GM13977 (cell line): Measurements from ENCODE around the gene SNTB2.

Experiments
- DNase-seq: peaks from one replicate; pipeline ENCODE4 v3.0.0; 2012; ENCODE audit warnings: low spot score
- in situ Hi-C: fragments of 300-500 bp; cut with MboI; formaldehyde crosslinking; loops from one replicate; pipeline ENCODE4 v1.12.0; 2022; ENCODE audit warnings: low sequenced_read_pairs, low pct_unique_long_range_greater_than_20kb, mixed read lengths, inconsistent platforms; ENCODE audit not compliant: unreplicated experiment
- TF ChIP-seq, protein P1 (sequence below): IDR thresholded peaks from 2 replicates; pipeline ENCODE4 v1.5.1; 2012; ENCODE audit warnings: mild to moderate bottlenecking, control low read depth; ENCODE audit not compliant: insufficient read depth; ENCODE audit errors: extremely low read depth, missing control alignments

SNTB2 gene

DNA sequence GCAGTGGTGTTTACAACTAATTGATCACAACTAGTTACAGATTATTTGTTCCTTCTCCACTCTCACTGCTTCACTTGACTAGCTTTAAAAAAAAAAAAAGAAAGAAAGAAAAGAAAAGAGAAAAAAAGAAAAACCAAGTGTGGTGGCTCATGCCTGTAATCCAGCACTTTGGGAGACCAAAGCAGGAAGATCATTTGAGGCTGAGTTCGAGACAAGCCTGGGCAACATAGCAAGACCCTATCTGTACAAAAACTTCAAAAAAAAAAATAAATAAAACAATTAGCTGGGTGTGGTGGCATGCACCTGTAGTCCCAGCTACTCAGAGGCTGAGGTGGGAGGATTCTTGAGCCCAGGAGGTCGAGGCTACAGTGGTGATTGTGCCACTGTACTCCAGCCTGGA lies 4.2 kb downstream of the SNTB2 start:
- in situ Hi-C loops, result no loop called here
- TF ChIP-seq, protein P1, sequence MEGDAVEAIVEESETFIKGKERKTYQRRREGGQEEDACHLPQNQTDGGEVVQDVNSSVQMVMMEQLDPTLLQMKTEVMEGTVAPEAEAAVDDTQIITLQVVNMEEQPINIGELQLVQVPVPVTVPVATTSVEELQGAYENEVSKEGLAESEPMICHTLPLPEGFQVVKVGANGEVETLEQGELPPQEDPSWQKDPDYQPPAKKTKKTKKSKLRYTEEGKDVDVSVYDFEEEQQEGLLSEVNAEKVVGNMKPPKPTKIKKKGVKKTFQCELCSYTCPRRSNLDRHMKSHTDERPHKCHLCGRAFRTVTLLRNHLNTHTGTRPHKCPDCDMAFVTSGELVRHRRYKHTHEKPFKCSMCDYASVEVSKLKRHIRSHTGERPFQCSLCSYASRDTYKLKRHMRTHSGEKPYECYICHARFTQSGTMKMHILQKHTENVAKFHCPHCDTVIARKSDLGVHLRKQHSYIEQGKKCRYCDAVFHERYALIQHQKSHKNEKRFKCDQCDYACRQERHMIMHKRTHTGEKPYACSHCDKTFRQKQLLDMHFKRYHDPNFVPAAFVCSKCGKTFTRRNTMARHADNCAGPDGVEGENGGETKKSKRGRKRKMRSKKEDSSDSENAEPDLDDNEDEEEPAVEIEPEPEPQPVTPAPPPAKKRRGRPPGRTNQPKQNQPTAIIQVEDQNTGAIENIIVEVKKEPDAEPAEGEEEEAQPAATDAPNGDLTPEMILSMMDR, result no peak
- no peak for DNase-seq

DNA sequence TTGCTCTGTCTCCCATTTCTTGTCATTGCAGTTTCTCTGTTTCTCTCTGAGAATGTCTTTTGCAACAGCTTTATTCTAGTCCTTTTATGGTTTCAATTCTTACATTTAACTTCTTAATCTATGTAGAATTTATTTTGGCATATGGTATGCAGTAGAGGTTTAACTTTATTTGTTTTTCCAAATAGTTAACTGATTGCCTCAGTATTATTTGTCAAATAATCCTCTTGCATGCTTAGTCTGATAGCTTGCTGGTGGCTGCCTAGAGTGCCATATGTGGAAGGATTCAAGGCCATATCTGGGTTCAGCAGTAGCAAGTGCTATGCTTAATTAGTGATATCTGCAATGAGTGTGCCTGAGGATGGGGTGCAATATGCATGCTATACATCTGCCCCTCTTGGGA lies 6.9 kb downstream of the SNTB2 start:
- in situ Hi-C loops, result no loop called here
- TF ChIP-seq, protein P1, result no peak
- DNase-seq, result no peak

DNA sequence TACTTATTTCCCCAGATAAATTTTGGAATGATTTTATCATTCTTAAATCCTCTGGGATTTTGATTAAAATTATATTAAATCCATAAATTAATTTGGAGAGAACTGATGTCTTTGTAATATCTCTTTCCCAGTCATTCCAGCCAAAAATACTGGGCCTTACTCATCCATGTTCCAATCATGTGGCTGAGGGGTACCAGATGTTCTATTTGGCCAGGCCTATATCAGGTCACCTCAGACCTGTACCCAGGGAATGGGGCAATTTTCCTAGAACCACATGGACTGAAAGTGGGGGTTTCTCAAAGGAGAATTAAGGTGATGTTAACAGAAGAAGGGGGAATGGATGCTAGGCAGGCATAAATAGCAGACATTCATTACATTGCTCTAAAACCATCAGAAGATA lies 7.5 kb downstream of the SNTB2 start:
- TF ChIP-seq, protein P1, result no peak
- DNase-seq, result no peak
- in situ Hi-C loops, result no loop called here

DNA sequence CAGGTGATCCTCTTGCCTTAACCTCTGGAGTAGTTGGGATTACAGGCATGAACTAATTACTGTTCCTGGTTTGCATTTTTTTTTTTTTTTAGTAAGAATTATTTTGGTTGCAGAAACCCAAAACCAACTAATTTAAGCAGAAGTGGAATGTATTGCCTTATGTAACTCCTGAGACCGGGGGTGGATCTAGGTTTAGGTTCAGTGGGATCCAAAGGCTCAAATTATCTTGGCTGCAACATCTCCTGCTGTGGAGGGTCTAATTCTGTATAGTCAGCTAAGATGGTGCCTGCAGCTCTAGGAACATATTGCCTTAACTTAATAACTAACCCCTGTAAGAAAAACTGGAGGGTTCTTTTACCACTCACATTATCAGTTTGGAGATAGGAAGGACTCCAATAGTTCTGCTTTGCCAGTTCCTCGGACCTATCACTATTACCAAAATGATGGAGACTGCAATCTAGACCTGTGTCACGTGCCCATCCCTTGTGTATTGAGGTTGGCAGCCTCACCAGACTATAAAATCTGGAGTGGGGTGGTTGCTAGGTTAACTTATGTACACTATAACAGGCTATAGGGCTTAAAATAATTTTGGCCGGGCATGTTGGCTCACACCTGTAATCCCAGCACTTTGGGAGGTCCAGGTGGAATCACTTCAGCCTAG lies 8.5 kb downstream of the SNTB2 start:
- no peak for DNase-seq
- in situ Hi-C loops, result no loop called here
- TF ChIP-seq, protein P1, result no peak

DNA sequence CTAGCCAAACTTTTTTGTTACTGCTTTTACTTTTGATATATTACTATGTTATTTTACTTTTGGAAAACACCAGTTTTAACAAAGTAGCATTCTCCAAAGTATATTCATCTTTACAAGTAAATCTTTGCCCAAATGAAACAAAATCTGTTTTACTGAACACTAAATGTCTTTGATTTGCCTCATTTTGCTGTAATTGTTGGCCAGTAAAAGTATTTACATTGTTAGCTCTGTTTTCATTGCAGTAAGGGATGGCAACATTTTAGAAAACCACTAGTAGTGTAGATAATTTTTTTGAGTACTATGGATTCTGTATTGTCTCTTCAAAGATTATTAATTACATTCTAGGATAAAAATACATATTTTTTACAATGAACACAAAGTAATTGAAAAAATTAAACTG lies 10.6 kb downstream of the SNTB2 start:
- in situ Hi-C loops, result no loop called here
- no peak for DNase-seq
- TF ChIP-seq, protein P1, result no peak

DNA sequence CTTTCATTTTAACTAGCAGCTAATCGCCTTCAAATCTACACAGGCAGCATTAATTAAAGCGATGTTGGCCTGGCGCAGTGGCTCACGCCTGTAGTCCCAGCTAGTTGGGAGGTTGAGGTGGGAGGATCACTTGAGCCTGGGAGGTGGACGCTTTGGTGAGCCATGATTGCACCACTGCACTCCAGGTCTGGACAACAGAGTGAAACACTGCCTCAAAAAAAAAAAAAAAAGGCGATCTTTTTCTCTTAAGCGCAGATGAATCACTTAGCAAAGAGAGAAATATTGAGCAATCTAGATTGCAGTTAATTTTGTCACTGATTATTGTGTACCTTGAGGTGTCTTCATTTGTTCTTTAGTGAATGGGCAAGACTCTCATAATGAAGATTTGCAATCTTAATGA lies 12.4 kb downstream of the SNTB2 start:
- TF ChIP-seq, protein P1, result no peak
- in situ Hi-C loops, result no loop called here
- no peak for DNase-seq
